ENCODE data around the gene SLC18B1.

Gene SLC18B1

DNA sequence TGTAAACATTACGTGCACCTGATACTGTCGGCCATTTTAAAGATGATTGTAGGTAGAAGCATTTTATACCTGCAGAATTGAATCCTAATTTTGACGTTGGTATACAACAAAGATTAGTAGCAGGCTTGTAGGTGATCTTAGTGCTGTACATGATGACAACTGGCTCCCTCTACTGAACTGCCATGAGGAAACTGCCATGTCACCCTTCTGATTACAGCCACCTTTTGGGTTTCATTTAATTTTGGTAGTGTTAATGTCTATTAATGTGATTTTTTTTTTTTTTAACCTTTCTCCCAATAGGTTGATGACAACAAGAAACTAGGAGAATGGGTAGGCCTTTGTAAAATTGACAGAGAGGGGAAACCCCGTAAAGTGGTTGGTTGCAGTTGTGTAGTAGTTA lies 18.2 kb upstream of the SLC18B1 start:
- H3K4me1 ChIP-seq (ENCODE audit: control insufficient read depth, insufficient read depth, low read length) = peaks cover 23% of the 10 kb centered on the region

DNA sequence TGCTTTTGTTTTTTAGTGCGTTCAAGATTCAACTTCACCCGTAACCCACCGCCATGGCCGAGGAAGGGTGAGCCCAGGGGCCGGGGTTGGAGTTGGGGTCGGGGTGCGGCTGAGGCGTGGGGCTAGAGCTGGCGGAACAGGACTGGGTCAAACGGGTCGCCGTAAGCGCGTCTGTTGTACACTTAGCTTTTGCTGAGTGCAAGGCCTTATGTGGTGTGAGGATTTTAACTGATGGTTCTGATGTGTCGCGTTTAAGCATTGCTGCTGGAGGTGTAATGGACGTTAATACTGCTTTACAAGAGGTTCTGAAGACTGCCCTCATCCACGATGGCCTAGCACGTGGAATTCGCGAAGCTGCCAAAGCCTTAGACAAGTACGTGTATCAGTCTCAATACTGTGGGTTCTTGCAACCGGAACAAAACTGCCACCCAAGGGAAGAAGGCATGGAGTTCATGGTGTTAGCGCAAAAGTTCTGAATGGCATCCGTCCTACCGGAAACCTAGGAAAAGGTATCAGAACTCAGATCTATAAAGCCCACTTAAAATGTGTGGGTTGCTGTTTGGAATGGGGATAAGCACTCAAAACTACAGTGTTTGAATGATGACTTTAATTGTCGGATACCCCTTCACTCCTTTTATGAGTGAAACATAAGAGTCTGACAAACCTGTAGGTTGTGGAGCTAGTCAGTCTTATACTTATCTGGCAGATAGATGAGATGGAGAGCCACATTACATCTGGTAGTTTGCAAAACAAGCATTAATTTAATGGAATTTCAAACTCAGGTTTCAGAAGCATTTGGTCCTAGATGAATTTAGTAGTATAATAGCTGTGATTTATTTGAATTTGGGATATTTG lies 16.5 kb upstream of the SLC18B1 start:
- Histone ChIP-seq H3K27ac (ENCODE audit: low read depth, low read length) (peak overlapping the region; percentile 79), H3K4me3 (ENCODE audit: low read depth, low read length) (peak overlapping the region; percentile 97), H3K27me3 (ENCODE audit: control insufficient read depth, insufficient read depth, low read length) (no peaks in the 10 kb centered on the region), H3K36me3 (ENCODE audit: control insufficient read depth, insufficient read depth, low read length) (peaks cover 48% of the 10 kb centered on the region), H3K9ac (ENCODE audit: low read depth, low read length) (peak overlapping the region; percentile 98), H3K9me3 (ENCODE audit: control insufficient read depth, insufficient read depth, low read length) (no peaks in the 10 kb centered on the region), H3K4me1 (ENCODE audit: control insufficient read depth, insufficient read depth, low read length) (peaks cover 13% of the 10 kb centered on the region)

More for the DNA sequence above, 18.2 kb upstream of the SLC18B1 start:
- Histone ChIP-seq H3K27ac (ENCODE audit: low read depth, low read length) (peak overlapping the region; percentile 79), H3K4me3 (ENCODE audit: low read depth, low read length) (peak overlapping the region; percentile 97), H3K9me3 (ENCODE audit: control insufficient read depth, insufficient read depth, low read length) (no peaks in the 10 kb centered on the region), H3K27me3 (ENCODE audit: control insufficient read depth, insufficient read depth, low read length) (no peaks in the 10 kb centered on the region), H3K36me3 (ENCODE audit: control insufficient read depth, insufficient read depth, low read length) (peaks cover 48% of the 10 kb centered on the region), H3K9ac (ENCODE audit: low read depth, low read length) (peak overlapping the region; percentile 98)

DNA sequence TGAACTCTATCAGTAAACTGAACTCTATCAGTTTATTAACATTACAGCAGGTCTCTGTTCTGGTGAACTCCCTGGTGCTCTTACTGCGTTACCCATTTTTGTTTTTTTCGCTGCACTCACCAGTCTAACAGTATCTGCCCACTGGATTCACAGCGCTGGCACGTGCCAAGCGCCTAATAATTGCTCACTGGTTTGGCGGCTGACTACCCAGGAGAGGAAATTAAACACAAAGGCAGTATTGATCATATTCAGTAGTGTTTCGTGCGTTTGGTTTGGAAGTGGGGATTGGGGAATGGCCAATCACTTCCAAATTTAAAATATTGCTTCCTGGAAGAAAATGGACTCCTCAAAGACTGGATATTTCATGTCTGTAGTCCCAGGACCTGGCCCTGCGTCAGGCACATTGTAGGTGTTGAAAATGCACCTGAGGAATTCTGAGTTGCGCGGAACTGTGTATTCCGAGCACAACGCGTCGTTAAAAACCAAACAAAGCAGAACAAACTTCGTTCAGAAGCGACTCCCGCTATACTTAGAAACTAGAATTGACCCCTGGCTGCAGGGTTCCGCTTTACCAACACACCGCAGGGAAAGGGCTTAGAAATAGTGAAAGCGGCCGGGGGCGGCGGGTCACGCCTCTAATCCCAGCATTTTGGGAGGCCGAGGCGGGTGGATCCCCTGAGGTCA lies 14.9 kb upstream of the SLC18B1 start:
- Histone ChIP-seq H3K9ac (ENCODE audit: low read depth, low read length) (peak overlapping the region; percentile 98), H3K36me3 (ENCODE audit: control insufficient read depth, insufficient read depth, low read length) (peaks cover 36% of the 10 kb centered on the region), H3K27me3 (ENCODE audit: control insufficient read depth, insufficient read depth, low read length) (no peaks in the 10 kb centered on the region), H3K4me3 (ENCODE audit: low read depth, low read length) (peak overlapping the region; percentile 97), H3K27ac (ENCODE audit: low read depth, low read length) (peak overlapping the region; percentile 79), H3K4me1 (ENCODE audit: control insufficient read depth, insufficient read depth, low read length) (peaks cover 13% of the 10 kb centered on the region), H3K9me3 (ENCODE audit: control insufficient read depth, insufficient read depth, low read length) (no peaks in the 10 kb centered on the region)

DNA sequence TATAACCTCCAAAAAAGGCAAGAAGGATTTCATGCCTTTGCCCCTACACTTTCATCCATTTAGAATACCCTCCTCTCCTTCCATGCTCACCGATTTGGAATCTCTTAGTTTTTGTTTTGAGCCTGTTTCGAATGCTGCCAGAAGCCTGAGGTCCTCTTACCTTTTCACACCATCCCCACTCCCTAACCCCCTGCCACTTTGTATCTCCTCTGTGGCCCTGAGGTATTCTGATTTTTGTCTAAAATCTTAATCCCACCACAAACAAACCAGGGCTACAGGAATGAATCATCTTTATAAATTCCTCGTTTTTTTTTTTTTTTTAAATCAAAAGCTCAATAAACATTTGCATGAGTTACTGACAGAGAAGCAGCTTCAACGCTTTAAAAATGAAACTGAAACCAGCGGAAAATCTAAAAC lies 14.3 kb upstream of the SLC18B1 start:
- H3K4me1 ChIP-seq (ENCODE audit: control insufficient read depth, insufficient read depth, low read length) = peaks cover 13% of the 10 kb centered on the region
- H3K9me3 ChIP-seq (ENCODE audit: control insufficient read depth, insufficient read depth, low read length) = no peaks in the 10 kb centered on the region
- H3K4me3 ChIP-seq (ENCODE audit: low read depth, low read length) = peak overlapping the region; percentile 97
- peak overlapping the region; percentile 79 for H3K27ac ChIP-seq (ENCODE audit: low read depth, low read length)
- peaks cover 31% of the 10 kb centered on the region for H3K36me3 ChIP-seq (ENCODE audit: control insufficient read depth, insufficient read depth, low read length)
- H3K9ac ChIP-seq (ENCODE audit: low read depth, low read length) = peak overlapping the region; percentile 98
- no peaks in the 10 kb centered on the region for H3K27me3 ChIP-seq (ENCODE audit: control insufficient read depth, insufficient read depth, low read length)

DNA sequence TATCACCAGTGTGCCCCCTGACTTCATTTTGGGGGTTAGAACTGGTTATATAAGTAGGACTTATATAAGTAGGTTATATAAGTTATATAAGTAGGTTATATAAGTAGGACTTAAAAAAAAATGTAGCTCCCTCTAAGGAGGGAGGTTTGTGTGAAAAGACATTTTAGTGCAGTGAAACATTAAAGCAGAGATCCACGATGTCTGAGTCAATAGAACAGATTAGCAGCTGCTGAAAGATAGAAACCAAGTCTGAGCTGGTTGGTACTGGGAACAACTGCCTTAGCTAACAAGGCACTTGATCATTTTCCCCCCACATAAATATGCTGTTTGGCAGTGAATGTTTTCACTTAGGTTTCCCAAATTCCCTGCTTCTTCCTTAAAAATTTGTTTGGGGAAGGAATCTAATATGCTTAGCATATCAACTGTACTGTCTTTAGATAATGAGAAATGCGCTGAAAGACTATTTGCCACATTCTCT lies 13.9 kb upstream of the SLC18B1 start:
- Histone ChIP-seq H3K9me3 (ENCODE audit: control insufficient read depth, insufficient read depth, low read length) (no peaks in the 10 kb centered on the region), H3K27ac (ENCODE audit: low read depth, low read length) (peak overlapping the region; percentile 79), H3K9ac (ENCODE audit: low read depth, low read length) (peak overlapping the region; percentile 98; the same call in 1 of the 2 replicates), H3K36me3 (ENCODE audit: control insufficient read depth, insufficient read depth, low read length) (peaks cover 26% of the 10 kb centered on the region), H3K27me3 (ENCODE audit: control insufficient read depth, insufficient read depth, low read length) (no peaks in the 10 kb centered on the region), H3K4me1 (ENCODE audit: control insufficient read depth, insufficient read depth, low read length) (peaks cover 13% of the 10 kb centered on the region), H3K4me3 (ENCODE audit: low read depth, low read length) (peak overlapping the region; percentile 97)

DNA sequence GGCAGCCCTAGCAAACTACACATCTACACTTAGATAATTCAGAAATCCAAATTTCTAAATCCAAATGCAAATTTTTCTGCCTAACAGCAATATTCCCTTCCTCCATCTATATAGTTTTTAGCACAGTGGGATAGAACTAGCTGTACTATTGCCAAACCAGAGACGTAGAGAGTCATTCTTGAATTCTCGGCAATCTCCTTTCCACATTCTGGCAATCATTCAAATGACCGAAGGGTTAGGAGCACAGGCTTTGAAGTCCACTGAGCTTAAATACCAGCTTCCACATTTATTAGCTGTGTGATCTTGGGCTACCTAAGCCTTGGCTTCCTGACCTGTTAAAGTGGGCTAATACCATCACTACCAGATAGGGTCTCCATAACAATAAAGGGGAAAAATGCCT lies 12.8 kb upstream of the SLC18B1 start:
- Histone ChIP-seq H3K27me3 (ENCODE audit: control insufficient read depth, insufficient read depth, low read length) (no peaks in the 10 kb centered on the region), H3K4me1 (ENCODE audit: control insufficient read depth, insufficient read depth, low read length) (peaks cover 8% of the 10 kb centered on the region), H3K27ac (ENCODE audit: low read depth, low read length) (no peak overlapping the region), H3K9me3 (ENCODE audit: control insufficient read depth, insufficient read depth, low read length) (no peaks in the 10 kb centered on the region), H3K4me3 (ENCODE audit: low read depth, low read length) (no peak overlapping the region), H3K36me3 (ENCODE audit: control insufficient read depth, insufficient read depth, low read length) (peaks cover 16% of the 10 kb centered on the region), H3K9ac (ENCODE audit: low read depth, low read length) (no peak overlapping the region)

DNA sequence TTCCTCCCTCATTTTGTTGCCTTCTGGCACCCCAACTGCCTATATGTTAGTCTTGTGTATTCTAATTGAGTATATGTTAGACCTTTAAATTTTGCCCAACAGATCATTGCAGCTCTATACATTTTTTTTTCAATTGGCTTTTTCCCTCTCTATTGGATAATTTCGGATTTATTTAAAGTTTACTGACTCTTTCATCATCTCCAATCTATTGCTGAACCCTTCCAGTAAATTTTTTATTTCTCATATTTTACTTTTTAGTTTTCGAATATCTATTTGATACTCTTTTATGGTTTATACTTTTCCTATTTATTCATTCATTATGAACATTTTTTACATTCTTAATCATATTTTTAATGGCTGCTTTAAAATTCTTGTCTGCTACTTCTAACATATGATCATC lies 7.1 kb upstream of the SLC18B1 start:
- Histone ChIP-seq H3K9ac (ENCODE audit: low read depth, low read length) (no peak overlapping the region), H3K27ac (ENCODE audit: low read depth, low read length) (no peak overlapping the region), H3K36me3 (ENCODE audit: control insufficient read depth, insufficient read depth, low read length) (no peaks in the 10 kb centered on the region), H3K4me3 (ENCODE audit: low read depth, low read length) (no peak overlapping the region), H3K27me3 (ENCODE audit: control insufficient read depth, insufficient read depth, low read length) (no peaks in the 10 kb centered on the region), H3K4me1 (ENCODE audit: control insufficient read depth, insufficient read depth, low read length) (no peaks in the 10 kb centered on the region), H3K9me3 (ENCODE audit: control insufficient read depth, insufficient read depth, low read length) (no peaks in the 10 kb centered on the region)

DNA sequence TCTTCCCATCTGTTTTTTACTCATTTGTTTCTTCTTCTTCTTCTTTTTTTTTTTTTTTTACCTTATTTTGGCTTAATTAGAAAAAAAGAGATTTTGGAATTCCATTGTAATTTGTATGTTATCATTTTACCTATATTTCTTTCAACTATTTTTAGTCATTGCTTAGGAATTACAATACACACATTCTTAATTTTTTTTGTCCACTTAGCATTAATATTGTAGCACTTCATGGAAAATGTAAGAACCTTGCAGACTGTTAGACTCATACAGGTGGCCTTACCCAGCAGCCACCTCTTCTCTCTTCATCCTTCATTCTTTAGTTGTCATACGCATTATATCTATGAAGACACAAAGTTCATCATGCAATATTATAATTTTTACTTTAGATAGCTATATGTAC lies 5.8 kb upstream of the SLC18B1 start:
- no peaks in the 10 kb centered on the region for H3K27me3 ChIP-seq (ENCODE audit: control insufficient read depth, insufficient read depth, low read length)

DNA sequence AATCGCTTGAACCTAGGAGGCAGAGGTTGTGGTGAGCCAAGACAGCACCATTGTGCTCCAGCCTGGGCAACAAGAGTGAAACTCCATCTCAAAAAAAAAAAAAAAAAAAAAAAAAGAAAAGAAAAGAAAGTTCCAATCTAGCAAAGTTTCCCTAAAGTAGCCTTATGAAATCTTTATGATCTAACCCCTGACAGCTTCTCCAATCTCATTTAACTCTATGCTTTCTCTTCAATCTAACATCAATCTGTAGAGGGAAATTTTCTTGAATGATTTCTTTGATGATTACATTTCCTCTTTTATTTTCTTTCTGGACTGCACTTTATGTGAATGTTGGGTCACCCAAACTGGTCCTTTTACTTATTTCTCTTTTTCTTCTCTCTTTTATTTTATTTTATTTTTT lies 2.2 kb upstream of the SLC18B1 start:
- Histone ChIP-seq H3K27ac (ENCODE audit: low read depth, low read length) (no peak overlapping the region), H3K9me3 (ENCODE audit: control insufficient read depth, insufficient read depth, low read length) (no peaks in the 10 kb centered on the region), H3K9ac (ENCODE audit: low read depth, low read length) (no peak overlapping the region), H3K4me3 (ENCODE audit: low read depth, low read length) (no peak overlapping the region), H3K36me3 (ENCODE audit: control insufficient read depth, insufficient read depth, low read length) (0 out of 2 replicates have a peak, but pooled peaks cover 1% of the 10 kb centered on the region), H3K27me3 (ENCODE audit: control insufficient read depth, insufficient read depth, low read length) (no peaks in the 10 kb centered on the region), H3K4me1 (ENCODE audit: control insufficient read depth, insufficient read depth, low read length) (no peaks in the 10 kb centered on the region)

More for the DNA sequence above, 5.8 kb upstream of the SLC18B1 start:
- Histone ChIP-seq H3K27ac (ENCODE audit: low read depth, low read length) (no peak overlapping the region), H3K9ac (ENCODE audit: low read depth, low read length) (no peak overlapping the region), H3K4me1 (ENCODE audit: control insufficient read depth, insufficient read depth, low read length) (no peaks in the 10 kb centered on the region), H3K9me3 (ENCODE audit: control insufficient read depth, insufficient read depth, low read length) (no peaks in the 10 kb centered on the region), H3K4me3 (ENCODE audit: low read depth, low read length) (no peak overlapping the region), H3K36me3 (ENCODE audit: control insufficient read depth, insufficient read depth, low read length) (no peaks in the 10 kb centered on the region)

- peak overlapping the region; percentile 67 for H3K4me3 ChIP-seq (ENCODE audit: low read depth, low read length)
- H3K27ac ChIP-seq (ENCODE audit: low read depth, low read length) = peak overlapping the region; percentile 11
- no peaks in the 10 kb centered on the region for H3K27me3 ChIP-seq (ENCODE audit: control insufficient read depth, insufficient read depth, low read length)
- peak overlapping the region; percentile 43 for H3K9ac ChIP-seq (ENCODE audit: low read depth, low read length)
- H3K9me3 ChIP-seq (ENCODE audit: control insufficient read depth, insufficient read depth, low read length) = no peaks in the 10 kb centered on the region
- H3K36me3 ChIP-seq (ENCODE audit: control insufficient read depth, insufficient read depth, low read length) = peaks cover 7% of the 10 kb centered on the region; the same call in 1 of the 2 replicates
- H3K4me1 ChIP-seq (ENCODE audit: control insufficient read depth, insufficient read depth, low read length) = no peaks in the 10 kb centered on the region
These were observed 567 bp upstream of the SLC18B1 start for GRCh38 chr6:132798869-132799538.

Measured in HUES48 (cell line).